Measurements from ENCODE around the gene SLCO2B1.

The SLCO2B1 gene

DNA sequence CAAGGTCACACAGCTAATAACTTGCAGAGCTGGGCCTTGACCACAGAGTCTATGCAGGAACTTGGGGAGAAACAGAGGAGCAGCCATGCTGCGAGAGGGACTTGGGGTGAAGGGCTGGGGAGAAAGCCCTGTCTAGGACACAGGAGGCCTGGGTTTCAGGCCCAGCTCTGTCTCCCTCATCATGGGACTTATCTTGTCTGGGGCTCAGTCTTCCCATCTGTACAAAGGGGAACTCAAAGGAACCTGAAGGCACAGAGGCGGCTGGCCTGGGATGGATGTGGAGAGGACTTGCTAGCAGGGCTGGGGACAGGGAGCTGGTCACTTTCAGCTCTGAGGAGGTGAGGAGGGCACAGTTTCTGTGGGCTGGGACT is 52.7 kb downstream of the SLCO2B1 start:
- Mint-ChIP-seq H3K4me1 (ENCODE audit: low read depth) (no peaks in the 10 kb centered on the region), H3K27ac (no peak overlapping the region), H3K36me3 (no peaks in the 10 kb centered on the region), H3K4me3 (no peak overlapping the region), H3K9me3 (ENCODE audit: low read depth) (no peaks in the 10 kb centered on the region), H3K27me3 (peaks cover 3% of the 10 kb centered on the region)

DNA sequence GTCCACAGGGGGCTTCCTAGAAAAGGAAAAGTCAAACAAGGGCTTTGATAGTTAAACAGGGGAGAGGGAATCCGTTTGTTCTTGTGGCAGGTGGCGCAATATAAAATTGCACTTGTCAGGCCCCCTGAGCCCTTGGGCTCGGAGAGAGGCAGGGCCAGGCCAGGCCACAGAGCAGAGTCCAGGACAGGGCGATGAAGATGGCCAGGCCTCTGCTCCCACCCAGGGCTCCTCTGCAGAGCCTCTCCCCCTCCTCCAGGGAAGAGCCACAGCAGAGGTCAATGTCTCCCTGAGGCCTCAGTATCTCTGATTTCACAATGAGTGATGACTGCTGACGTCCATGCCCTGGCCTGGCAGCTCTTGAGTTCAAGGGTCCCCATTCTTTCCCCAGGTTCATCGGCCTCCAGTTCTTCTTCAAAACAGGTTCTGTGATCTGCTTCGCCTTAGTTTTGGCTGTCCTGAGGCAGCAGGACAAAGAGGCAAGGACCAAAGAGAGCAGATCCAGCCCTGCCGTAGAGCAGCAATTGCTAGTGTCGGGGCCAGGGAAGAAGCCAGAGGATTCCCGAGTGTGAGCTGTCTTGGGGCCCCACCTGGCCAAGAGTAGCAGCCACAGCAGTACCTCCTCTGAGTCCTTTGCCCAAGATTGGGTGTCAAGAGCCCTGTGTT is 53.2 kb downstream of the SLCO2B1 start:
- Mint-ChIP-seq H3K4me3 (no peak overlapping the region), H3K36me3 (no peaks in the 10 kb centered on the region), H3K4me1 (ENCODE audit: low read depth) (no peaks in the 10 kb centered on the region), H3K27ac (no peak overlapping the region), H3K9me3 (ENCODE audit: low read depth) (no peaks in the 10 kb centered on the region), H3K27me3 (peaks cover 3% of the 10 kb centered on the region)

DNA sequence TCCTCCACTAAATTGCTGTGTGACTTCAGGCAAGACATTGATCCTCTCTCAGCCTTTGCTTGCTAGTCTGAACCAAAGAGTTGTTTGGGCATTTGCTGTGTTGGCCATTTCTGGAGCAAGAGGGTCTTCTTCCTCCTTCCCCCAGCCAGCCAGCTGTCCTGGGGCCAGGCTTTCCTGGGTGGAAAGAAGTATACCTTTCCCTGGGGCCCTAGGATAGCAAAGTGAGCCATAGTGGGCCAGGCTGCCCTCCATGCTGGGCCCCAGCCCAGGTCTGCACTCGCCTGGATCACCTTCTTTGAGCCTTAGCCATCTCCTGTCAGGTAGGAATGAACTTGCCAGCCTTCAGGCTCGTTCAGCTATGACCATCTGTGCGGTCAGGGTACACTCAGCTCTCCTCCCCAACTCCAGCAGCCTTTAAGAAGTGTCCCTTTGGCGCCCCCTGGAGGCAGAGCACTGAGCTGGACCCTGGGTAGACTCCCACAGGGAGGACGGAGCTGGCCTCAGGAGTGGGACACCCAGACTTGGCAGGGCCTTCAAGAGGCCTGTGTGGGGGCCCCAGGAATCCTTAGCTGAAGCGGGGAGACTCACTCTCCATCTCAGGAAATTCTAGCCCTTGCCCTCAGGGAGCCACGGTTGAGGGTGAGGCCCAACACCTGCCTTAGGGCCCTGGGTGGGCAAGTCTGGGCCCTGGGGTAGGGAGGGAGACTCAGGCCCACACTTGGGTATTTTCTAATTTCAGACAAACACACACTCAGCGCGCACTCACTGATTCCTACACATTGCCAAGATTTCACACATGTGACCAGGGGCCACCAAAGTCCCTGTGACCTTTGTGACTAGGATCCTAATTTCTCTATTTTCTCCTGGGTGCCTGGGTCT is 54.0 kb downstream of the SLCO2B1 start:
- H3K9me3 Mint-ChIP-seq (ENCODE audit: low read depth), result no peaks in the 10 kb centered on the region
- peaks cover 3% of the 10 kb centered on the region for H3K27me3 Mint-ChIP-seq
- H3K4me1 Mint-ChIP-seq (ENCODE audit: low read depth), result no peaks in the 10 kb centered on the region
- H3K36me3 Mint-ChIP-seq, result no peaks in the 10 kb centered on the region
- H3K27ac Mint-ChIP-seq, result no peak overlapping the region
- H3K4me3 Mint-ChIP-seq, result no peak overlapping the region

DNA sequence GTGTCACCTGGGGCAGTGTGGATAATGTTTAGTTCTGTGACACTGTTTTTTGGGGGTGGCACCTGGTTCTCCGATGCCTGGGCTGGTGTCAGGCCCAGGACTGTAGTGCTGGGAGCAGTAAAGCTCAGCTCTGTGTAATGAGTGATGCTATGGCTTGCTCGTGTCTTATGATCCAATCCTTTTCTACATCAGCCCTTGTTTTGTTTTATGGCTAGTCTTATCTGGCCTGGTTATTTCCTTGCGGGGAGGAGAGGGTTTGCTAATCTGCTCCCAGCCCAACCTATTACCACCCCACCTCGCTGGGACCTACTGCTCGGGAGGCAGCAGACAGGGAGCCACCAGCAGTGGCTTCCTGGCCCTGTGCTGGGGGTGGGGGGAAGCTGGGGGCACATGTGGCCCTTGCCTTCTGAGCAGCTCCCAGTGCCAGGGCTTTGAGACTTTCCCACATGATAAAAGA is 54.7 kb downstream of the SLCO2B1 start:
- Mint-ChIP-seq H3K27me3 (peaks cover 5% of the 10 kb centered on the region), H3K4me3 (no peak overlapping the region), H3K36me3 (no peaks in the 10 kb centered on the region), H3K27ac (no peak overlapping the region), H3K4me1 (ENCODE audit: low read depth) (no peaks in the 10 kb centered on the region), H3K9me3 (ENCODE audit: low read depth) (no peaks in the 10 kb centered on the region)

GRCh38 chr11:75208446-75208845 is 57.5 kb downstream of the SLCO2B1 start:
- no peak overlapping the region for H3K27ac Mint-ChIP-seq
- H3K4me1 Mint-ChIP-seq (ENCODE audit: low read depth), result no peaks in the 10 kb centered on the region
- H3K9me3 Mint-ChIP-seq (ENCODE audit: low read depth), result no peaks in the 10 kb centered on the region
- H3K4me3 Mint-ChIP-seq, result no peak overlapping the region
- H3K27me3 Mint-ChIP-seq, result peaks cover 13% of the 10 kb centered on the region
- no peaks in the 10 kb centered on the region for H3K36me3 Mint-ChIP-seq

DNA sequence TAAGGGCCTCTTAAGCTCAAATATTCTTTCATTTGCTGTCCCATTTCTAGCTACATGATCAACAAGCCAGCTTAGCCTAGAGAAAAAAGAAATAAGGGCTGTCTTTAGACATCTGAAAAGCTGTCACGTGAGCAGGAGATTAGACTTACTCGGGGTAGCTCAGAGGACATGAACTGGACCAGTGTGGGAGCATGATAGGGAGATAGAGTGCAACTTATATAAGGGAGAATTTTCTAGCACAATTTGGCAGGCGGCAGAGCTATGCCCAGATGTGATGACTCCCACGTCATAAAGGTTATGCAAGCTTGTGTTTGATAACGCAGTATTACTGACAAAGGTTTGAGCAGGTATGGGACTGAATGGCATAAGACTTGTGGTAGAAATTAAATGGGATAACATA is 61.5 kb downstream of the SLCO2B1 start:
- Mint-ChIP-seq H3K27me3 (peaks cover 16% of the 10 kb centered on the region), H3K27ac (no peak overlapping the region), H3K36me3 (no peaks in the 10 kb centered on the region), H3K9me3 (ENCODE audit: low read depth) (no peaks in the 10 kb centered on the region), H3K4me1 (ENCODE audit: low read depth) (no peaks in the 10 kb centered on the region), H3K4me3 (no peak overlapping the region)

GRCh38 chr11:75214411-75214821 is 63.5 kb downstream of the SLCO2B1 start:
- H3K9me3 Mint-ChIP-seq (ENCODE audit: low read depth), result no peaks in the 10 kb centered on the region
- H3K27ac Mint-ChIP-seq, result no peak overlapping the region
- no peak overlapping the region for H3K4me3 Mint-ChIP-seq
- H3K36me3 Mint-ChIP-seq, result no peaks in the 10 kb centered on the region
- H3K27me3 Mint-ChIP-seq, result peaks cover 16% of the 10 kb centered on the region
- no peaks in the 10 kb centered on the region for H3K4me1 Mint-ChIP-seq (ENCODE audit: low read depth)

DNA sequence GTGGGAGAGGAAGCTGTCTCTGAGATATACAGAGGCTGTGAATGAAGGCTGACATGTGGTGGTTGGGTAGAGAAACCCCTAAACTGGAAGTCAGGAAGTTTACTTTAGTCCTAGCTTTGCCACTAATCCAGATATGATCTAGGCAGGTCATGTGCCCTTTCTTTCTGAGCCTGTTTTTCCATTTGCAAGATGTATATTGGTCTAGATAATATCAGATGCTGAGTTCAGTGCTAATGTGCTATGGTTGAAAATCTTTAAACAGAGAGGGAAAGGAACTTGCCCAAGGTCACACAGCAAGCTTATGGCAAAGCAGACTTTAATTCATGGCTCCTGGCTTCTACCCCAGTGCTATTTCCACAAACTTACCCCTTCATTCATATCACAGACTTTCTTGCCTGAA is 63.9 kb downstream of the SLCO2B1 start:
- Mint-ChIP-seq H3K36me3 (no peaks in the 10 kb centered on the region), H3K27me3 (peaks cover 16% of the 10 kb centered on the region), H3K4me1 (ENCODE audit: low read depth) (no peaks in the 10 kb centered on the region), H3K4me3 (no peak overlapping the region), H3K9me3 (ENCODE audit: low read depth) (no peaks in the 10 kb centered on the region), H3K27ac (no peak overlapping the region)

- peaks cover 5% of the 10 kb centered on the region for H3K27me3 Mint-ChIP-seq
- H3K27ac Mint-ChIP-seq, result no peak overlapping the region
- no peak overlapping the region for H3K4me3 Mint-ChIP-seq
- H3K9me3 Mint-ChIP-seq (ENCODE audit: low read depth), result no peaks in the 10 kb centered on the region
- H3K36me3 Mint-ChIP-seq, result no peaks in the 10 kb centered on the region
- H3K4me1 Mint-ChIP-seq (ENCODE audit: low read depth), result no peaks in the 10 kb centered on the region
These were observed 69.0 kb downstream of the SLCO2B1 start for GRCh38 chr11:75219869-75220268.

DNA sequence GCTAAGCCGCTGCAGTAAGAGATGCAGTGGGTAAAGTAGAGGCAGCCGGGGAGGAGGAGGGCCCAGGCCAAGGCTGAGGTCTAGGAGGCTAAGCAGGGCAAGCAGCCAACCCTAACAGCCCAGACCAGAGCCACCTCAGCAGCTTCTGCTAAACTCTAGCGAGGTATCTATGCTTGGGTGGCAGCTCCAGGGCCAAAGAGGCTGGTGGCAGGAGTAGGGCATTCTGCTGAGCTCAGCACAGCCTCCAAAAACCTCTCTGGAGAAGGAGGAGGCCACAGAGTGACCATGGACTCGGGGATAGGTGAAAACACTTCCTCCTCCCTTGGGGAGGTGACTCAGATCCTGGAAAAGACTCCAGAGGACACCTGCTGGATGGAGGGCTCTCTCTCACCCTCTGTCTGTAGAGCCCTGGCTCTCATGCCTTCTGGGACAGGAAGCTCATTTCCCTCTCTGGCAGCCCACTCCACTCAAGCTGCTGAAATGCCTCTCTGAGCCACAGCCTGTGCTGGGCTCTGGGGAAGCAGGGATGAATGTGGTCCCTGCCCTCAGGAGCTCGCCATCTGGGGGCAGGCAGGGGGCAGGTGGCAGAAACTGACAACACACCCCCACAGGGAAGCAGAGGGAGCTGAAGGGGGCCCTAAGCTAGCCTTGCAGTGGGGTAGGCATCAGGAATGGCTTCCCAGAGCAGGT is 73.2 kb downstream of the SLCO2B1 start:
- H3K36me3 Mint-ChIP-seq, result no peaks in the 10 kb centered on the region
- H3K9me3 Mint-ChIP-seq (ENCODE audit: low read depth), result no peaks in the 10 kb centered on the region
- no peak overlapping the region for H3K4me3 Mint-ChIP-seq
- no peak overlapping the region for H3K27ac Mint-ChIP-seq
- no peaks in the 10 kb centered on the region for H3K27me3 Mint-ChIP-seq
- H3K4me1 Mint-ChIP-seq (ENCODE audit: low read depth), result no peaks in the 10 kb centered on the region

DNA sequence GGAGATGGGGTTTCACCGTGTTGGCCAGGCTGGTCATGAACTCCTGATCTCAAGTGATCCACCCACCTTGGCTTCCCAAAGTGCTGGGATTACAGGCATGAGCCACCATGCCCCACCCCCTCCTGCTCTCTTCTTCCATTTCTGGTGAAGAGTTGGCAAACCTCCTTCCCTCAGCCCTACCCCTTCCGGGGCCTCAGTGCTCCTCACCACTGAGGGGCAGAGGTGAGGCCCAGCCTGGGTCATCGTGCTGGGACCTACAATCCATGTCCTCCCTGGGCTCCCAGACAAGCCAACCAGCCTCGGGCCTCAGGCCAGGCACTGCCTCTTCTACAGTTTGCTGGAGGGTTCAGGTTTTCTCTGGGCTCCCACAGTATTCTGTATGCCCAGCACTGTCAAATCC is 74.9 kb downstream of the SLCO2B1 start:
- H3K4me3 Mint-ChIP-seq, result no peak overlapping the region
- H3K4me1 Mint-ChIP-seq (ENCODE audit: low read depth), result no peaks in the 10 kb centered on the region
- peaks cover 2% of the 10 kb centered on the region for H3K27me3 Mint-ChIP-seq
- no peaks in the 10 kb centered on the region for H3K9me3 Mint-ChIP-seq (ENCODE audit: low read depth)
- no peaks in the 10 kb centered on the region for H3K36me3 Mint-ChIP-seq
- no peak overlapping the region for H3K27ac Mint-ChIP-seq

GRCh38 chr11:75229466-75229865 is 78.6 kb downstream of the SLCO2B1 start:
- Mint-ChIP-seq H3K27me3 (peaks cover 10% of the 10 kb centered on the region), H3K4me1 (ENCODE audit: low read depth) (no peaks in the 10 kb centered on the region), H3K36me3 (peaks cover 3% of the 10 kb centered on the region), H3K4me3 (no peak overlapping the region), H3K27ac (no peak overlapping the region), H3K9me3 (ENCODE audit: low read depth) (no peaks in the 10 kb centered on the region)

DNA sequence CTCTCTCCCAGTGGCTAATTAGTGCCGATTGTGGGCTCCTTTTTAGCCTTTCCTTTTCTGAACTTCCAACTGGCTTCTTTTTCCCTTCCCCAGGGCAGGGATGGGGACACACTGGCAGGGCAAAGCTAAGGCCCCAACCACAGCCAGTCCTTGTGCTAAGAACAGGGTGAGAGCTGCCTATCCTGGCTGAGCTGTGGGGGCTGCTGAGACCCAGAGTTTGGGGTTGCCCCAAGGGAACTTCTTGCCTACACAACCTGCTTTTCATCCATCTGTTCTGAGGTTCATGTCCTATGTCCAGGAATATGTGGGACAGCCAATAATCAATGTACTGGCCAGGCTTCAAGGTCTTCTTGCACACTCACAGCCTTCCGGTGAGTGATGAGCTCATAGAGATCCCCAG is 79.7 kb downstream of the SLCO2B1 start:
- H3K27ac Mint-ChIP-seq, result no peak overlapping the region
- no peaks in the 10 kb centered on the region for H3K9me3 Mint-ChIP-seq (ENCODE audit: low read depth)
- H3K27me3 Mint-ChIP-seq, result peaks cover 12% of the 10 kb centered on the region
- H3K4me3 Mint-ChIP-seq, result no peak overlapping the region
- H3K4me1 Mint-ChIP-seq (ENCODE audit: low read depth), result no peaks in the 10 kb centered on the region
- peaks cover 3% of the 10 kb centered on the region for H3K36me3 Mint-ChIP-seq

DNA sequence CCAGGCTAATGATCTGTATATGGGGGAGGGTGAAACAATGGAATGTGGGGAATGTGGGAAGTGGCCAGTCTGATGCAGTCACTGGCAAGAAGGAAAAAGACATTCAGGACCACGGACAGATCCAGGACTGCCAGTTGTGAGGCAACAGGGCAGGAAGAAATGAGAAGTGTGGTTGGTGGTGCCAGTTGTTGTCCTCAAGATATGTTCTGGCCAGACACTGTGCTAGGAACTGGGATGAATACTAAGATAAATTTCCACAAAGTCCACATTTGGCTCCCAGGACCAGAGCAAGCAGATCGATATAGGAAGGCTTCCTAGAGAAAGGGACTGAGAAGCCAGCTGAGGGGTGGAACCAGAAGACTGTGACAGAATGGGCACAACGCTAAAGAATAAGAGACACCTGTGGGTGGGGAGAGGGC is 82.9 kb downstream of the SLCO2B1 start:
- Mint-ChIP-seq H3K27me3 (peaks cover 16% of the 10 kb centered on the region), H3K9me3 (ENCODE audit: low read depth) (no peaks in the 10 kb centered on the region), H3K36me3 (peaks cover 3% of the 10 kb centered on the region), H3K4me3 (no peak overlapping the region), H3K27ac (no peak overlapping the region), H3K4me1 (ENCODE audit: low read depth) (no peaks in the 10 kb centered on the region)

GRCh38 chr11:75236062-75236461 is 85.2 kb downstream of the SLCO2B1 start:
- Mint-ChIP-seq H3K27me3 (peaks cover 18% of the 10 kb centered on the region), H3K4me3 (no peak overlapping the region), H3K4me1 (ENCODE audit: low read depth) (peaks cover 6% of the 10 kb centered on the region), H3K9me3 (ENCODE audit: low read depth) (no peaks in the 10 kb centered on the region), H3K27ac (no peak overlapping the region), H3K36me3 (peaks cover 3% of the 10 kb centered on the region)

Data from activated naive CD8-positive, alpha-beta T cell (primary cell).